ENCODE results near the gene TNS4.

TNS4 gene

GRCh38 chr17:40536295-40537171 lies 35.1 kb upstream of the TNS4 start:
- Histone ChIP-seq H2BK5ac (ENCODE audit: low read length) (no peak overlapping the region), H3K4me1 (ENCODE audit: control insufficient read depth, low read depth, low read length) (peaks cover 12% of the 10 kb centered on the region), H3K56ac (ENCODE audit: low read length) (peak overlapping the region; percentile 56), H3K27ac (ENCODE audit: low read depth, low read length) (no peak overlapping the region), H3K18ac (ENCODE audit: low read length) (no peak overlapping the region), H3K23ac (ENCODE audit: low read length) (no peak overlapping the region), H3K9ac (ENCODE audit: low read length) (no peak overlapping the region), H3K4me2 (ENCODE audit: low read length) (no peak overlapping the region), H3K79me2 (ENCODE audit: control insufficient read depth, insufficient read depth, low read length) (no peaks in the 10 kb centered on the region), H3K4me3 (ENCODE audit: low read length) (no peak overlapping the region), H3K4ac (ENCODE audit: low read depth, low read length) (no peak overlapping the region), H2BK15ac (replicated peaks; ENCODE audit: low read depth) (no peak overlapping the region), H4K5ac (ENCODE audit: low read length) (no peak overlapping the region), H4K8ac (ENCODE audit: low read depth, low read length) (no peak overlapping the region), H2BK120ac (ENCODE audit: low read depth, low read length) (no peak overlapping the region), H3K79me1 (ENCODE audit: low read length) (no peaks in the 10 kb centered on the region), H3K27me3 (ENCODE audit: insufficient read depth, low read length, poor library complexity) (no peaks in the 10 kb centered on the region), H2AK5ac (ENCODE audit: low read length) (no peak overlapping the region), H3K36me3 (ENCODE audit: control insufficient read depth, insufficient read depth, low read length) (no peaks in the 10 kb centered on the region)
- no CpG with 5 or more reads among the region's 13 CpGs for WGBS (ENCODE audit: extremely low coverage, insufficient coverage, low lambda C conversion rate)
- DNase-seq = no peak

- Histone ChIP-seq H4K8ac (ENCODE audit: low read depth, low read length) (no peak overlapping the region), H4K5ac (ENCODE audit: low read length) (no peak overlapping the region), H3K4me2 (ENCODE audit: low read length) (no peak overlapping the region), H3K79me1 (ENCODE audit: low read length) (no peaks in the 10 kb centered on the region), H3K27ac (ENCODE audit: low read depth, low read length) (no peak overlapping the region), H2BK5ac (ENCODE audit: low read length) (no peak overlapping the region), H3K36me3 (ENCODE audit: control insufficient read depth, insufficient read depth, low read length) (no peaks in the 10 kb centered on the region), H2BK15ac (replicated peaks; ENCODE audit: low read depth) (no peak overlapping the region), H3K79me2 (ENCODE audit: control insufficient read depth, insufficient read depth, low read length) (no peaks in the 10 kb centered on the region), H3K18ac (ENCODE audit: low read length) (no peak overlapping the region), H3K9ac (ENCODE audit: low read length) (no peak overlapping the region), H3K23ac (ENCODE audit: low read length) (no peak overlapping the region), H3K27me3 (ENCODE audit: insufficient read depth, low read length, poor library complexity) (no peaks in the 10 kb centered on the region), H2BK120ac (ENCODE audit: low read depth, low read length) (no peak overlapping the region), H2AK5ac (ENCODE audit: low read length) (no peak overlapping the region), H3K56ac (ENCODE audit: low read length) (no peak overlapping the region), H3K4ac (ENCODE audit: low read depth, low read length) (no peak overlapping the region), H3K4me1 (ENCODE audit: control insufficient read depth, low read depth, low read length) (peaks cover 12% of the 10 kb centered on the region), H3K4me3 (ENCODE audit: low read length) (no peak overlapping the region)
- no peak for DNase-seq
- WGBS (ENCODE audit: extremely low coverage, insufficient coverage, low lambda C conversion rate) = no CpG with 5 or more reads among the region's 3 CpGs
Observed at GRCh38 chr17:40535924-40536294, 34.5 kb upstream of the TNS4 start.

- Histone ChIP-seq H2BK120ac (ENCODE audit: low read depth, low read length) (no peak overlapping the region), H3K4ac (ENCODE audit: low read depth, low read length) (no peak overlapping the region), H3K9ac (ENCODE audit: low read length) (no peak overlapping the region), H2BK15ac (replicated peaks; ENCODE audit: low read depth) (no peak overlapping the region), H3K18ac (ENCODE audit: low read length) (no peak overlapping the region), H4K5ac (ENCODE audit: low read length) (no peak overlapping the region), H3K4me3 (ENCODE audit: low read length) (no peak overlapping the region), H3K4me2 (ENCODE audit: low read length) (no peak overlapping the region), H3K79me1 (ENCODE audit: low read length) (no peaks in the 10 kb centered on the region), H2AK5ac (ENCODE audit: low read length) (no peak overlapping the region), H3K27me3 (ENCODE audit: insufficient read depth, low read length, poor library complexity) (no peaks in the 10 kb centered on the region), H3K56ac (ENCODE audit: low read length) (no peak overlapping the region), H4K8ac (ENCODE audit: low read depth, low read length) (no peak overlapping the region), H3K4me1 (ENCODE audit: control insufficient read depth, low read depth, low read length) (peaks cover 13% of the 10 kb centered on the region), H3K27ac (ENCODE audit: low read depth, low read length) (no peak overlapping the region), H3K36me3 (ENCODE audit: control insufficient read depth, insufficient read depth, low read length) (no peaks in the 10 kb centered on the region), H3K79me2 (ENCODE audit: control insufficient read depth, insufficient read depth, low read length) (no peaks in the 10 kb centered on the region), H2BK5ac (ENCODE audit: low read length) (no peak overlapping the region), H3K23ac (ENCODE audit: low read length) (no peak overlapping the region)
- WGBS (ENCODE audit: extremely low coverage, insufficient coverage, low lambda C conversion rate) = no CpG with 5 or more reads among the region's 4 CpGs
- no peak for DNase-seq
Observed at GRCh38 chr17:40535438-40535837, 34.0 kb upstream of the TNS4 start.

- H4K8ac ChIP-seq (ENCODE audit: low read depth, low read length) = no peak overlapping the region
- no peak overlapping the region for H2AK5ac ChIP-seq (ENCODE audit: low read length)
- H3K27ac ChIP-seq (ENCODE audit: low read depth, low read length) = no peak overlapping the region
- 100% methylated on average over 1 of the region's 11 CpGs for WGBS (ENCODE audit: extremely low coverage, insufficient coverage, low lambda C conversion rate)
- no peaks in the 10 kb centered on the region for H3K27me3 ChIP-seq (ENCODE audit: insufficient read depth, low read length, poor library complexity)
- H2BK120ac ChIP-seq (ENCODE audit: low read depth, low read length) = no peak overlapping the region
- H3K36me3 ChIP-seq (ENCODE audit: control insufficient read depth, insufficient read depth, low read length) = no peaks in the 10 kb centered on the region
- peak overlapping the region; percentile 6 for H3K56ac ChIP-seq (ENCODE audit: low read length)
- H3K79me1 ChIP-seq (ENCODE audit: low read length) = no peaks in the 10 kb centered on the region
- no peak overlapping the region for H3K4me2 ChIP-seq (ENCODE audit: low read length)
- H3K4me3 ChIP-seq (ENCODE audit: low read length) = no peak overlapping the region
- H3K4ac ChIP-seq (ENCODE audit: low read depth, low read length) = no peak overlapping the region
- DNase-seq = no peak
- H3K23ac ChIP-seq (ENCODE audit: low read length) = no peak overlapping the region
- no peak overlapping the region for H3K18ac ChIP-seq (ENCODE audit: low read length)
- H4K5ac ChIP-seq (ENCODE audit: low read length) = no peak overlapping the region
- no peaks in the 10 kb centered on the region for H3K79me2 ChIP-seq (ENCODE audit: control insufficient read depth, insufficient read depth, low read length)
- no peak overlapping the region for H2BK15ac ChIP-seq (replicated peaks; ENCODE audit: low read depth)
- peaks cover 8% of the 10 kb centered on the region for H3K4me1 ChIP-seq (ENCODE audit: control insufficient read depth, low read depth, low read length)
- no peak overlapping the region for H3K9ac ChIP-seq (ENCODE audit: low read length)
- no peak overlapping the region for H2BK5ac ChIP-seq (ENCODE audit: low read length)
Observed at GRCh38 chr17:40534371-40535189, 33.2 kb upstream of the TNS4 start.

GRCh38 chr17:40533896-40534295 lies 32.5 kb upstream of the TNS4 start:
- Histone ChIP-seq H4K5ac (ENCODE audit: low read length) (no peak overlapping the region), H2BK15ac (replicated peaks; ENCODE audit: low read depth) (no peak overlapping the region), H3K4me2 (ENCODE audit: low read length) (no peak overlapping the region), H3K4ac (ENCODE audit: low read depth, low read length) (no peak overlapping the region), H3K27me3 (ENCODE audit: insufficient read depth, low read length, poor library complexity) (no peaks in the 10 kb centered on the region), H4K8ac (ENCODE audit: low read depth, low read length) (no peak overlapping the region), H3K4me3 (ENCODE audit: low read length) (no peak overlapping the region), H2BK5ac (ENCODE audit: low read length) (no peak overlapping the region), H3K4me1 (ENCODE audit: control insufficient read depth, low read depth, low read length) (peaks cover 2% of the 10 kb centered on the region), H3K56ac (ENCODE audit: low read length) (no peak overlapping the region), H3K9ac (ENCODE audit: low read length) (no peak overlapping the region), H3K79me1 (ENCODE audit: low read length) (no peaks in the 10 kb centered on the region), H3K36me3 (ENCODE audit: control insufficient read depth, insufficient read depth, low read length) (no peaks in the 10 kb centered on the region), H3K18ac (ENCODE audit: low read length) (no peak overlapping the region), H3K23ac (ENCODE audit: low read length) (no peak overlapping the region), H3K79me2 (ENCODE audit: control insufficient read depth, insufficient read depth, low read length) (no peaks in the 10 kb centered on the region), H3K27ac (ENCODE audit: low read depth, low read length) (no peak overlapping the region), H2AK5ac (ENCODE audit: low read length) (no peak overlapping the region), H2BK120ac (ENCODE audit: low read depth, low read length) (no peak overlapping the region)
- WGBS (ENCODE audit: extremely low coverage, insufficient coverage, low lambda C conversion rate) = no CpG with 5 or more reads among the region's 4 CpGs
- DNase-seq = no peak
